AG04450 (cell line): Measurements from ENCODE around the gene ASCL5. TPM values are rescaled to one million over a fixed set of nuclear protein-coding genes. Genes with fewer than 3 reads are reported as not detected.

Experiments used
- CTCF ChIA-PET: fragments of 300-600, 350-600 bp; formaldehyde crosslinking; extraction: SDS; loops from one replicate; lab custom pipeline; 2022; ENCODE audit warnings: antibody characterized with exemption, inconsistent platforms; lab: Charles Lee
- POLR2A ChIA-PET: fragments of 350-600 bp; formaldehyde crosslinking; extraction: SDS; loops from one replicate; lab custom pipeline; 2021; ENCODE audit warnings: antibody characterized with exemption, inconsistent platforms; lab: Yijun Ruan, JAX
- DNase-seq: peaks from one replicate; pipeline ENCODE4 v3.0.0-alpha.2; 2011; ENCODE audit warnings: low read depth, low spot score
- H3K27ac ChIP-seq: one replicate; pipeline ENCODE4 v1.5.1; 2012; ENCODE audit warnings: low read depth, low read length, control low read depth
- H3K27me3 ChIP-seq: one replicate; pipeline ENCODE4 v1.6.0; 2012; ENCODE audit warnings: low read length; ENCODE audit not compliant: control insufficient read depth, insufficient read depth
- H3K4me3 ChIP-seq: 2 replicates; pipeline ENCODE4 v1.5.1; 2011; ENCODE audit warnings: mild to moderate bottlenecking, low read depth, low read length, control low read depth
- H3K9me3 ChIP-seq: 2 replicates; pipeline ENCODE4 v1.5.1; 2012; ENCODE audit warnings: low read length; ENCODE audit not compliant: control insufficient read depth, insufficient read depth
- polyA plus RNA-seq: library from polyadenylated mRNA; depleted of rRNA; stranded (reverse); fragments of >200 nt; gene quantifications from 2 replicates; pipeline ENCODE4 v1.2.3, GENCODE V29; 2011
- TF ChIP-seq, protein P1 (sequence below): IDR thresholded peaks from 2 replicates; pipeline ENCODE4 v1.5.1; 2011; ENCODE audit warnings: low read depth, low read length, control low read depth, inconsistent platforms

The ASCL5 gene
- polyA plus RNA-seq, 1 experiment = not detected

DNA sequence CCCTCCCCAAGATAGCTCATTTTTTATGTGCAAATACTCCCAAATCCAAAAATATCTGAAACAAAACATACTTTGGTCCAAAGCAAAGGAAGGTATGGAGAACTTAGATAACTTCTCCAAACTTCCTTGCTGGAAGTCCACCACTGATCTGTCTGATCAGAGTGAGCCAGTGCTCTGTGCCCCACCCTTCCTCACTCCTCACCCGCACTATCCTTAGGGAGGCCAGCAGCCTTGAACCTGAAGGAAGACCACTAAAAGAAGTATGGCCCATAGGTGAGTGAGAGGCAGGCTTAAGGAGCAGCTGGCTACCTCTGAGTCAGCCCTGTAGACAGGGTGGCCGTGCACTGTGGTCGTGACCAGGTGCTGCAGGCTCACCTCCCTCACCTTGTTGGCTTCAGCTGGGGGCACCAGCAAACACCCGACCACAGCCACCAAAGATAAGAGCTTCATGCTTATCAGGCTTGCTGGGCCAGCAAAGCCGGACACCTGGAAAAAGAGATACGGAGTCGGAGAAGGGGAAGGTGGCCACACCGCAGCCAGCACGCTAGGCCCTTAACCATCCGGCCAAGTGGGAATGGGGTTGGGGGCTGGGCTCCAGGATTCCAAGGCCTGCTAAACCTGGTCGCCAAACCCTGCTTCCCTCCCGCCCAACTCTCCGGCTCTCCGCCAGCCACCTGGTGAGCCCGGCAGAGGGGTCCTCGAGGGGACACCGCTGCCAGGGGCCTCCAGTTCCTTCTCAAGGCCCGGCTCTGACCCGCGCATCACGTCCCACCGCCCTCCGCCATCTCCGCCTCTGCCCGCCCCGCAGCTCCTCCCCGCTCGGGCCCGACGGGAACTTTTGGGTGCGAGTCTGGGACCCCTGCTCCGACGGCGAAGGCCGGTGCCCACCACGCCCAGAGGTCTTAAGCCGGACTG is 26.7 kb upstream of the ASCL5 start:
- CTCF ChIA-PET = interaction anchor here (1.1 to 1.9 kb wide), 2 partner anchors 31 to 34 kb away, joined by 3 to 6 read pairs; no protein-coding TSS in a partner anchor
- H3K27me3 ChIP-seq = peaks cover 14% of the 10 kb centered on the region
- peak overlapping the region; percentile 11 for H3K27ac ChIP-seq
- TF ChIP-seq, protein P1, sequence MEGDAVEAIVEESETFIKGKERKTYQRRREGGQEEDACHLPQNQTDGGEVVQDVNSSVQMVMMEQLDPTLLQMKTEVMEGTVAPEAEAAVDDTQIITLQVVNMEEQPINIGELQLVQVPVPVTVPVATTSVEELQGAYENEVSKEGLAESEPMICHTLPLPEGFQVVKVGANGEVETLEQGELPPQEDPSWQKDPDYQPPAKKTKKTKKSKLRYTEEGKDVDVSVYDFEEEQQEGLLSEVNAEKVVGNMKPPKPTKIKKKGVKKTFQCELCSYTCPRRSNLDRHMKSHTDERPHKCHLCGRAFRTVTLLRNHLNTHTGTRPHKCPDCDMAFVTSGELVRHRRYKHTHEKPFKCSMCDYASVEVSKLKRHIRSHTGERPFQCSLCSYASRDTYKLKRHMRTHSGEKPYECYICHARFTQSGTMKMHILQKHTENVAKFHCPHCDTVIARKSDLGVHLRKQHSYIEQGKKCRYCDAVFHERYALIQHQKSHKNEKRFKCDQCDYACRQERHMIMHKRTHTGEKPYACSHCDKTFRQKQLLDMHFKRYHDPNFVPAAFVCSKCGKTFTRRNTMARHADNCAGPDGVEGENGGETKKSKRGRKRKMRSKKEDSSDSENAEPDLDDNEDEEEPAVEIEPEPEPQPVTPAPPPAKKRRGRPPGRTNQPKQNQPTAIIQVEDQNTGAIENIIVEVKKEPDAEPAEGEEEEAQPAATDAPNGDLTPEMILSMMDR = no peak
- no peak for DNase-seq
- H3K9me3 ChIP-seq = no peaks in the 10 kb centered on the region
- H3K4me3 ChIP-seq = peak overlapping the region; percentile 78
- POLR2A ChIA-PET = interaction anchor here (0.9 to 1.0 kb wide), 2 partner anchors 13 to 16 kb away, joined by 3 to 4 read pairs; no protein-coding TSS in a partner anchor

DNA sequence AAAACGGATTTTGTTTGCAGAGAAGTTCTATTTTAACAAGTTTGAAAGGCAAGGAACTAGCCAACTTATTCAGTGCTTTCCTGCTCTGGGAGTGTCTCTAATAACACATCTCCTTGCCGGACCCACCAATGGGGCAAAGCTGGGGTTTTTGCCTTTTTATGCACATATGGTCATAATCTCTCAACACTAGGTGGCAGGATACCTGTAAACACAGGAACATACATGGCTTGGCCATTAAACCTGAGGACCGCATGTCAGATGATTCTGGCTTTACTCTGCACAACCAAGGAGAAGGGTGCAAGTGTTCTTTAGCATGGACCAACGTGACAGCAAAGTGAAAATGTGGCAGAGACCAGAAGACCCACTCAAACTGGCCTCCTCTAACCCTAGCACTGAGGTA is 22.4 kb upstream of the ASCL5 start:
- Histone ChIP-seq H3K27me3 (no peaks in the 10 kb centered on the region), H3K9me3 (no peaks in the 10 kb centered on the region), H3K4me3 (no peak overlapping the region), H3K27ac (no peak overlapping the region)
- ChIA-PET POLR2A (interaction anchor here (0.9 kb wide), 1 partner anchor 18 kb away, joined by 3 read pairs; no protein-coding TSS in a partner anchor), CTCF (interaction anchor here (1.2 to 2.8 kb wide), 2 partner anchors 9 to 12 kb away, joined by 4 to 8 read pairs; no protein-coding TSS in a partner anchor)
- TF ChIP-seq, protein P1 = peak; percentile 41
- DNase-seq = no peak

- Histone ChIP-seq H3K9me3 (no peaks in the 10 kb centered on the region), H3K4me3 (no peak overlapping the region), H3K27me3 (no peaks in the 10 kb centered on the region), H3K27ac (no peak overlapping the region)
- ChIA-PET POLR2A (no interaction called here), CTCF (interaction anchor here (0.8 to 1.1 kb wide), 2 partner anchors 10 to 28 kb away, joined by 3 read pairs; no protein-coding TSS in a partner anchor)
- no peak for DNase-seq
- TF ChIP-seq, protein P1 = no peak
Observed at GRCh38 chr1:201147396-201148015, 20.5 kb upstream of the ASCL5 start.

DNA sequence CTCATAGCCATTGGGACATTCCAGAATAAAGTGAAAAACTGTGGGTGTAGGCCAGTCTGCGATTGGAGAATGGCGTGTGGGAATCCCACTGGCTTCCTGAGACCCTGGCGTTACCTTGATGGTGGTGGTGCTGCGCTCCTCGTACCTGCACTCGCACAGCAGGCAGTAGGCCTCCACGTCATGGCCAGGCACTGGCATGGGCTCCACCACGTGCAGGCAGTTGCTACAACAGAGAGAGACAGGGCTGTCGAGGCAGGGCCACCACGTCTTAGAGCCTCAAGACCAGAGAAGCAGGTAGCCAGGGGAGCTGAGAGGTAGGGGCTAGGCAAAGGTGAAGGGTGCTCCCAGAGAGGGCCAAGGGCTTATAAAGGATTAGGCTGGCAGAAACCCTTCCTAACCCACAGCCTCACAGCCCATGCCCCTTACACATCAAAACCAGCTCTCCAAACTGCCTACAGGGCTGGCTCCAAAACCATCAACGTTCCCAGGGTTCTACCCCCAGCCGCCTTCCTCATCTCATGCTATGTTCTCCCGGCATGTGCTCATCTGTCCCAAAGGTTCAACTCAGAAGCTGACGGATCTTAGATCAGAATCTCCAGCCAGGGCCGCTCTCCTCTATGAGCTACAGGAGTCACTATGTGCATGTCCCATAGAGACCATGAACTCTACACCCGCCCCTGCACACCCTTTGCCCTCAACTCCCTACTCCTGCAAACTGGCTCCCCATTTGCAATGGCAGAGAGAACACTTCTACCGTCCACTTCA is 19.8 kb upstream of the ASCL5 start:
- Histone ChIP-seq H3K27me3 (no peaks in the 10 kb centered on the region), H3K27ac (no peak overlapping the region), H3K4me3 (no peak overlapping the region), H3K9me3 (no peaks in the 10 kb centered on the region)
- DNase-seq = no peak
- ChIA-PET POLR2A (no interaction called here), CTCF (interaction anchor here (0.8 to 1.1 kb wide), 2 partner anchors 11 to 28 kb away, joined by 3 read pairs; no protein-coding TSS in a partner anchor)
- TF ChIP-seq, protein P1 = no peak
